LNCAP (cell line): Measurements from ENCODE around the gene REXO4.

ENCODE experiments used
- TF ChIP-seq, protein P1 (sequence below): fragments of 450-650 bp; IDR thresholded peaks from 2 replicates; pipeline ENCODE4 v1.5.1; 2017; ENCODE audit warnings: mild to moderate bottlenecking

The REXO4 gene

GRCh38 chr9:133454943-133455673, 37.3 kb upstream of the REXO4 start:
- TF ChIP-seq, protein P1, sequence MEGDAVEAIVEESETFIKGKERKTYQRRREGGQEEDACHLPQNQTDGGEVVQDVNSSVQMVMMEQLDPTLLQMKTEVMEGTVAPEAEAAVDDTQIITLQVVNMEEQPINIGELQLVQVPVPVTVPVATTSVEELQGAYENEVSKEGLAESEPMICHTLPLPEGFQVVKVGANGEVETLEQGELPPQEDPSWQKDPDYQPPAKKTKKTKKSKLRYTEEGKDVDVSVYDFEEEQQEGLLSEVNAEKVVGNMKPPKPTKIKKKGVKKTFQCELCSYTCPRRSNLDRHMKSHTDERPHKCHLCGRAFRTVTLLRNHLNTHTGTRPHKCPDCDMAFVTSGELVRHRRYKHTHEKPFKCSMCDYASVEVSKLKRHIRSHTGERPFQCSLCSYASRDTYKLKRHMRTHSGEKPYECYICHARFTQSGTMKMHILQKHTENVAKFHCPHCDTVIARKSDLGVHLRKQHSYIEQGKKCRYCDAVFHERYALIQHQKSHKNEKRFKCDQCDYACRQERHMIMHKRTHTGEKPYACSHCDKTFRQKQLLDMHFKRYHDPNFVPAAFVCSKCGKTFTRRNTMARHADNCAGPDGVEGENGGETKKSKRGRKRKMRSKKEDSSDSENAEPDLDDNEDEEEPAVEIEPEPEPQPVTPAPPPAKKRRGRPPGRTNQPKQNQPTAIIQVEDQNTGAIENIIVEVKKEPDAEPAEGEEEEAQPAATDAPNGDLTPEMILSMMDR: no peak

GRCh38 chr9:133454325-133454724, 36.5 kb upstream of the REXO4 start:
- TF ChIP-seq, protein P1: no peak

GRCh38 chr9:133453651-133454050, 35.8 kb upstream of the REXO4 start:
- TF ChIP-seq, protein P1: no peak

DNA sequence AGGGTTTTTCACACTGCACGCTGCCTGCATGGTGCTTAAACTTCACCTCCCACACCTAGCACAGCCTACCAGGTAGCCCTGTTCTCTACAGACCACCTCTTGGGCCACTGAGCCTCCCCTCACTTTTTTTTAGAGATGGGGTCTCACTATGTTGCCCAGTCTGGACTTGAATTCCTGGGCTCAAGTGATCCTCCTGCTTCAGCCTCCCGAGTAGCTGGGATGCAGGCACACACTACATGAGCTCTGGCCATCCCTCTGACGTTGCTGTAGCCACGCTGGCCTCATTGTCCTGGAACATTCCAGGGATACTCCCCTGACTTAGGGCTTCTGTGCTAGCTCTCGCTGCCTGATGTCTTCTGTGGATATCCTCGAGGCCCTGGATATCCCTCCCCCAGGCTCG, 34.8 kb upstream of the REXO4 start:
- TF ChIP-seq, protein P1: no peak

DNA sequence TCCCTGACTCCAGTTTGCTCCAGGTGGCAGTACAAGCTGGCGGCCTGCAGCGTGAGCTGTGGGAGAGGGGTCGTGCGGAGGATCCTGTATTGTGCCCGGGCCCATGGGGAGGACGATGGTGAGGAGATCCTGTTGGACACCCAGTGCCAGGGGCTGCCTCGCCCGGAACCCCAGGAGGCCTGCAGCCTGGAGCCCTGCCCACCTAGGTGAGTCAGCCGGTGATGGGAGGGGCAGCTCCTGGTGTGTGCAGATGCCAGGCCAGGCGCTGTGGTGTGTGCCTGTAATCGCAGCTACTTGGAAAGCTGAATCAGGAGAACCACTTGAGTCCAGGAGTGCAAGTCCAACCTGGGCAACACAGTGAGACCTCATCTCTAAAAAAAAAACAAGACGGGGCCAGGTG, 31.9 kb upstream of the REXO4 start:
- TF ChIP-seq, protein P1: no peak

- TF ChIP-seq, protein P1: no peak
These were observed 30.7 kb upstream of the REXO4 start for GRCh38 chr9:133448487-133448972.

- TF ChIP-seq, protein P1: no peak
These were observed 27.6 kb upstream of the REXO4 start for GRCh38 chr9:133445293-133445969.
